Measurements from ENCODE around the gene GP2.

The GP2 gene

DNA sequence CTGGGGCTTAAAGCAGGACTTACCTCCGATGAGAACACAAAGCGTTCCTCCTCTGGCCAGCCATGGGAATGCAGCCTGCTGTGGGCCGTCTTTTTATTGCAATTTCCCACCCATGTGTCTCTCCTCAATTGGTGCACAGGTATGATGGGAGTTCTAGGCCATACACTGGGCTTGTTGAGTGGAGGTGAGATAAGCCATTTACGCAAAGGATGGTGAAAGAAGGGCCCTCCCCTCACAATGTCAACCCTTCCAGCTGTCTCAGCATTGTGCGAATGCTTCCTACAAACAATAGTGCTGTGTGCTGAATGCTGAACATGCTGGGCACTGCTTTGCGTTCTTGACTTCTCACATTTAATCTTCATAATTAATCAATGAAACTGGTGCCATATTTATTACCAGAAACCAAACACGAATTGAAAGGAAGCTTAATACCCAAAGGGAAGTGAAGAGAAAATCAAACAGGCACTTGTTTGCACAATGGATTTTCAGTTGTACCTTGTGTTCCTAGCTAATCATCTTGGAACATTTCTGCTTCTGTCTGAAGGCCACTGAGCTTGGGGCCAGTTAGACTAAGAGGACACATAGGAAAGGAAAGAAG is at the start of gene GP2:
Gene GP2 (minus strand): TSS at position 70 of the 598 bp plus-strand sequence. CDS start 1,082 bp downstream, outside the sequence.
- no peak within 1 kb of the TSS for H3K4me2 ChIP-seq (ENCODE audit: low read length)
- H3K27ac ChIP-seq, result no peak within 1 kb of the TSS
- no peaks in the 10 kb centered on the region for H3K27me3 ChIP-seq (ENCODE audit: control insufficient read depth, insufficient read depth, low read length)
- no peaks in the 10 kb centered on the region for H3K36me3 ChIP-seq (ENCODE audit: control insufficient read depth, insufficient read depth, low read length)
- no peak within 1 kb of the TSS for H3K4me3 ChIP-seq (ENCODE audit: low read depth, low read length)
- H3K79me2 ChIP-seq, result no peaks in the 10 kb centered on the region
- no peak within 1 kb of the TSS for H3K9ac ChIP-seq
- no peaks in the 10 kb centered on the region for H3K4me1 ChIP-seq
- no peaks in the 10 kb centered on the region for H3K9me3 ChIP-seq (ENCODE audit: control insufficient read depth, low read length)
- no peak within 1 kb of the TSS for H2AFZ ChIP-seq
- TF ChIP-seq, protein P1, sequence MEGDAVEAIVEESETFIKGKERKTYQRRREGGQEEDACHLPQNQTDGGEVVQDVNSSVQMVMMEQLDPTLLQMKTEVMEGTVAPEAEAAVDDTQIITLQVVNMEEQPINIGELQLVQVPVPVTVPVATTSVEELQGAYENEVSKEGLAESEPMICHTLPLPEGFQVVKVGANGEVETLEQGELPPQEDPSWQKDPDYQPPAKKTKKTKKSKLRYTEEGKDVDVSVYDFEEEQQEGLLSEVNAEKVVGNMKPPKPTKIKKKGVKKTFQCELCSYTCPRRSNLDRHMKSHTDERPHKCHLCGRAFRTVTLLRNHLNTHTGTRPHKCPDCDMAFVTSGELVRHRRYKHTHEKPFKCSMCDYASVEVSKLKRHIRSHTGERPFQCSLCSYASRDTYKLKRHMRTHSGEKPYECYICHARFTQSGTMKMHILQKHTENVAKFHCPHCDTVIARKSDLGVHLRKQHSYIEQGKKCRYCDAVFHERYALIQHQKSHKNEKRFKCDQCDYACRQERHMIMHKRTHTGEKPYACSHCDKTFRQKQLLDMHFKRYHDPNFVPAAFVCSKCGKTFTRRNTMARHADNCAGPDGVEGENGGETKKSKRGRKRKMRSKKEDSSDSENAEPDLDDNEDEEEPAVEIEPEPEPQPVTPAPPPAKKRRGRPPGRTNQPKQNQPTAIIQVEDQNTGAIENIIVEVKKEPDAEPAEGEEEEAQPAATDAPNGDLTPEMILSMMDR (IDR thresholded peaks at IDR 0.05), result no peak

DNA sequence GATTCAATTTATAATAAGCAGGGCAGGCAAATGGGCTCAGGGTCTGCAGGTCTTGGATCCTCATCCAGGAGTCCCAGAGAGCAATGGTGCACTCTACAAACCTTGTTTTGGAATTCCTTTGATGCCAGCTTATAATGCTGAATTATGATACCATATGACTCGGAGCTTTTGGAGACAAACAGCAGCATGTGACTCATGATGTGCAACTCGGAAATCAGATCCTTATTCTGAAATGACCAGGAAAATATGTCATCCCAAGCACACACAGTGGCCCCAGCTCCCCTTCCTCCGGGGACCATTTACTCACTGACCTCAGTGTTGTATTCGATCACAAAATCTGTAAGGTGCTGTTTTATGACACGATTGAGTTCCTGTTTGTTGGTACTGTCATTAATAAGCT is 45.4 kb upstream of the GP2 start:
- Histone ChIP-seq H2AFZ (no peak overlapping the region), H3K79me2 (no peaks in the 10 kb centered on the region), H3K36me3 (ENCODE audit: control insufficient read depth, insufficient read depth, low read length) (no peaks in the 10 kb centered on the region), H3K9me3 (ENCODE audit: control insufficient read depth, low read length) (no peaks in the 10 kb centered on the region), H3K27me3 (ENCODE audit: control insufficient read depth, insufficient read depth, low read length) (no peaks in the 10 kb centered on the region), H3K4me1 (no peaks in the 10 kb centered on the region), H3K4me3 (ENCODE audit: low read depth, low read length) (no peak overlapping the region), H3K9ac (no peak overlapping the region), H3K4me2 (ENCODE audit: low read length) (no peak overlapping the region), H3K27ac (no peak overlapping the region)
- TF ChIP-seq, protein P1 (IDR thresholded peaks at IDR 0.05), result no peak

DNA sequence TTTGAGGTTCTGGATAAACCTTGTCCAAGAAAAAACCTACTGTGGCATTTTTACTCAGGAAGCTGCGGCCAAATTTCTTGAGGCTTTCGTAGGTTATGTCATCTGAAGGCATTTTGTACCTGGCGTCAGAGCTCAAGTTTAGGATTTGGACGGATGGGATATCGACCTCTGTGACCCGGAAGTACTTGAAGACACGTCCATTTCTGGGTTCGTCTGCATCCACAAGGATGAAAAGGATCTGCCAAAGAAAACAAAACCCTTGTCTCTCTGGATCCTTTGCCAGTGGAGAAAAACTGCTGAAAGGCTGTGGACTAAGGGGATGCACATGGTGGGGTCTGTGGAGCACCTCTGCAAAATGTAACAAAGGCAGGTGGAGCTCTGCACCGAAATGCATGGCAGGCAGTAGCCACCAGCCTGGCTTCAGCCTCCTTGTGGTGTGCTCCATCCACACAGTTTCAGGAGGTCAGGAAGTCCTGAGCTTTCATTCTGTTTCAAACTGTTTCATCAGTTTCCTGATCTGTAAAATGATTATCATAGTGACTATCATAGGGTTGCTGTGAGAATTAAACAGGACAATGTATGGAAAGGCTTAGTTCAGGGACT is 42.2 kb upstream of the GP2 start:
- Histone ChIP-seq H3K9me3 (ENCODE audit: control insufficient read depth, low read length) (no peaks in the 10 kb centered on the region), H3K4me2 (ENCODE audit: low read length) (no peak overlapping the region), H3K27me3 (ENCODE audit: control insufficient read depth, insufficient read depth, low read length) (no peaks in the 10 kb centered on the region), H2AFZ (no peak overlapping the region), H3K36me3 (ENCODE audit: control insufficient read depth, insufficient read depth, low read length) (no peaks in the 10 kb centered on the region), H3K9ac (no peak overlapping the region), H3K79me2 (no peaks in the 10 kb centered on the region), H3K4me1 (no peaks in the 10 kb centered on the region), H3K27ac (no peak overlapping the region), H3K4me3 (ENCODE audit: low read depth, low read length) (no peak overlapping the region)
- TF ChIP-seq, protein P1 (IDR thresholded peaks at IDR 0.05), result no peak

DNA sequence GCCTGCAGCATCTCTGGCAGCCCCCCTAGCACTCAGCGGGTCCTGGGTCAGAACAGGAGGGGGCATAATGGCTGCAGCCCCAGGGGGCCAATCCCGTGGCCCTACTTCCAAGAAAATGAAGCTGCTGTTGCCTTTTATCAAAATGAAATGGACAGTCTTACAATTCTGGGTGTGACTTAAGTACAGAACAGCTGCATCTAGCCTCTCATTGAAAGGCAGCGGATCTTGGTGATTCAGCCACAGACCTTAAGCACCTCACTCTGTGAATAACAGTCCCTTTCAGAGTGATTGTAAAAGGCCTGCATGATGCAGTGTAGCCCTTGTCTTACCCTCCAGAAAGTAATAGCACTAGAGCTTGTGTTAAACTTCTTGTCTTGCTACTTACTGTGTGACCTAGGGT is 36.7 kb upstream of the GP2 start:
- no peaks in the 10 kb centered on the region for H3K79me2 ChIP-seq
- TF ChIP-seq, protein P1 (IDR thresholded peaks at IDR 0.05), result no peak
- no peak overlapping the region for H3K4me3 ChIP-seq (ENCODE audit: low read depth, low read length)
- no peaks in the 10 kb centered on the region for H3K27me3 ChIP-seq (ENCODE audit: control insufficient read depth, insufficient read depth, low read length)
- no peak overlapping the region for H3K4me2 ChIP-seq (ENCODE audit: low read length)
- H3K9me3 ChIP-seq (ENCODE audit: control insufficient read depth, low read length), result no peaks in the 10 kb centered on the region
- H3K27ac ChIP-seq, result no peak overlapping the region
- no peaks in the 10 kb centered on the region for H3K4me1 ChIP-seq
- no peak overlapping the region for H2AFZ ChIP-seq
- no peaks in the 10 kb centered on the region for H3K36me3 ChIP-seq (ENCODE audit: control insufficient read depth, insufficient read depth, low read length)
- H3K9ac ChIP-seq, result no peak overlapping the region

DNA sequence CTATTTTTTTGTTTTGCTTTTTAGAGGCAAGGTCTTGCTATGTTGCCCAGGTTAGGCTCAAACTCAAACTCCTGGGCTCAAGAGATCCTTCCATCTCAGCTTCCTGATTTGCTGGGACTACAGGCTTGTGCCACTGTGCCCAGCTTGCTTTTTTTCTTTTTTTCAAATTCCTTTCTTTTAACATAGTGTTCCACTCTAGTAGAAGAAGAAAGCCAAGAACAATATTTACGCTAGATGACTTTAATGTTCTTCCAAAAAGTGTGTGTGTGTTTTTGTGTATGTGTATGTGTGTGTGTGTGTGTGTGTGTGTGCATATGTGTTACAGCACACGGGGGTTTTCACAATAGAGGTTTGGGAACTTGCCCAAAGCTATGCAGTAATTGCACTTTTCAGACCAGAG is 35.9 kb upstream of the GP2 start:
- no peak overlapping the region for H3K4me3 ChIP-seq (ENCODE audit: low read depth, low read length)
- no peak overlapping the region for H3K4me2 ChIP-seq (ENCODE audit: low read length)
- H3K27ac ChIP-seq, result no peak overlapping the region
- no peak overlapping the region for H2AFZ ChIP-seq
- H3K4me1 ChIP-seq, result no peaks in the 10 kb centered on the region
- no peaks in the 10 kb centered on the region for H3K79me2 ChIP-seq
- no peaks in the 10 kb centered on the region for H3K27me3 ChIP-seq (ENCODE audit: control insufficient read depth, insufficient read depth, low read length)
- no peak overlapping the region for H3K9ac ChIP-seq
- TF ChIP-seq, protein P1 (IDR thresholded peaks at IDR 0.05), result no peak
- no peaks in the 10 kb centered on the region for H3K36me3 ChIP-seq (ENCODE audit: control insufficient read depth, insufficient read depth, low read length)
- H3K9me3 ChIP-seq (ENCODE audit: control insufficient read depth, low read length), result no peaks in the 10 kb centered on the region
